Ovary (tissue), 3 donors: ENCODE data around the gene PSD4.

Experiments
- EP300 ChIP-seq: sonication (generic); formaldehyde crosslinking; IDR thresholded peaks from one replicate; pipeline ENCODE4 v1.6.1; 2017; ENCODE audit warnings: antibody characterized with exemption
- TF ChIP-seq, protein P1 (sequence below), 3 donors: fragments of 450-650 bp in 2 of 3; fragments of 200-600 bp in 1 of 3; IDR thresholded peaks; one replicate each; pipeline versions ENCODE4 v1.5.1 to v1.8.0; 2016 to 2022; ENCODE audit warnings: antibody characterized with exemption in 3 of 3, mild to moderate bottlenecking in 1 of 3
- donor health status: DM: no; HTN: no; CAD: no.

DNA sequence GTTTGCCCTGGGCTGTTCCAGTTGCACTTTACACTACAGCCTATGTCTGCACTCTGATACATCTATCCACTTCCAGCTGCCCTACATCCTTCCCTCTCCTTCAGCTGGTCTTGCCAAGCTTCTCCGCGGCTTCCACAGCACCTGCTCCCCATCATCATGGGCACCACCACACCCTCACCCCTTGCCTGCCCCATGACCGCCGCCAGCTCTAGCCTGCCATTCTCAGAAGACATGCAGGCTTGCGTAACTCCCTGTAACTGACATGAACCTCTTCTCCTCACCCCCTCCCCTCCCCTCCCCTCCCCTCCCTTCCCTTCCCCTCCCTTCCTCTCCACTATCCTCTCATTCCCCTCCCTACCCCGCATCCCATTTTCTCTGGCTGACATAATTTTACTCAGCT lies 59.0 kb downstream of the PSD4 start:
- no peak for TF ChIP-seq EP300
- TF ChIP-seq, protein P1, sequence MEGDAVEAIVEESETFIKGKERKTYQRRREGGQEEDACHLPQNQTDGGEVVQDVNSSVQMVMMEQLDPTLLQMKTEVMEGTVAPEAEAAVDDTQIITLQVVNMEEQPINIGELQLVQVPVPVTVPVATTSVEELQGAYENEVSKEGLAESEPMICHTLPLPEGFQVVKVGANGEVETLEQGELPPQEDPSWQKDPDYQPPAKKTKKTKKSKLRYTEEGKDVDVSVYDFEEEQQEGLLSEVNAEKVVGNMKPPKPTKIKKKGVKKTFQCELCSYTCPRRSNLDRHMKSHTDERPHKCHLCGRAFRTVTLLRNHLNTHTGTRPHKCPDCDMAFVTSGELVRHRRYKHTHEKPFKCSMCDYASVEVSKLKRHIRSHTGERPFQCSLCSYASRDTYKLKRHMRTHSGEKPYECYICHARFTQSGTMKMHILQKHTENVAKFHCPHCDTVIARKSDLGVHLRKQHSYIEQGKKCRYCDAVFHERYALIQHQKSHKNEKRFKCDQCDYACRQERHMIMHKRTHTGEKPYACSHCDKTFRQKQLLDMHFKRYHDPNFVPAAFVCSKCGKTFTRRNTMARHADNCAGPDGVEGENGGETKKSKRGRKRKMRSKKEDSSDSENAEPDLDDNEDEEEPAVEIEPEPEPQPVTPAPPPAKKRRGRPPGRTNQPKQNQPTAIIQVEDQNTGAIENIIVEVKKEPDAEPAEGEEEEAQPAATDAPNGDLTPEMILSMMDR (IDR thresholded peaks at IDR 0.05): no peak
